HG03139 (cell line): ENCODE measurements around the gene IGF2.
"Not testable (repeated sequence)": the region's sequence is repeated elsewhere in the genome, so short reads cannot be mapped to it uniquely, and the experiment has no call there.

Experiments
- ATAC-seq: cut with Tn5 transposase; IDR thresholded peaks from one replicate; pipeline ENCODE4 v1.9.1; 2021; ENCODE audit not compliant: unreplicated experiment

The IGF2 gene

GRCh38 chr11:2124736-2125484, 14.3 kb downstream of the IGF2 start:
- ATAC-seq, result not testable (repeated sequence)

- no peak for ATAC-seq
Observed at GRCh38 chr11:2123628-2123960, 15.6 kb downstream of the IGF2 start.

GRCh38 chr11:2122907-2123627, 16.1 kb downstream of the IGF2 start:
- ATAC-seq, result no peak

GRCh38 chr11:2122222-2122906, 16.8 kb downstream of the IGF2 start:
- ATAC-seq, result no peak

GRCh38 chr11:2121227-2122130, 17.7 kb downstream of the IGF2 start:
- ATAC-seq, result no peak

- no peak for ATAC-seq
Observed at GRCh38 chr11:2120359-2121100, 18.7 kb downstream of the IGF2 start.

GRCh38 chr11:2118677-2119076, 20.5 kb downstream of the IGF2 start:
- no peak for ATAC-seq

- ATAC-seq, result no peak
Observed at GRCh38 chr11:2116680-2117079, 22.5 kb downstream of the IGF2 start.

GRCh38 chr11:2115308-2115707, 23.9 kb downstream of the IGF2 start:
- ATAC-seq, result no peak

GRCh38 chr11:2114430-2115241, 24.6 kb downstream of the IGF2 start:
- ATAC-seq, result no peak

GRCh38 chr11:2113776-2114175, 25.4 kb downstream of the IGF2 start:
- ATAC-seq, result no peak

- no peak for ATAC-seq
Observed at GRCh38 chr11:2110521-2110920, 28.7 kb downstream of the IGF2 start.

GRCh38 chr11:2109541-2110019, 29.6 kb downstream of the IGF2 start:
- no peak for ATAC-seq

- ATAC-seq, result no peak
Observed at GRCh38 chr11:2108675-2109491, 30.3 kb downstream of the IGF2 start.

- ATAC-seq, result no peak
Observed at GRCh38 chr11:2107941-2108630, 31.1 kb downstream of the IGF2 start.

- no peak for ATAC-seq
Observed at GRCh38 chr11:2107521-2107920, 31.7 kb downstream of the IGF2 start.

GRCh38 chr11:2106583-2107209, 32.5 kb downstream of the IGF2 start:
- no peak for ATAC-seq
